ENCODE results near the gene SUN1.

Gene SUN1

DNA sequence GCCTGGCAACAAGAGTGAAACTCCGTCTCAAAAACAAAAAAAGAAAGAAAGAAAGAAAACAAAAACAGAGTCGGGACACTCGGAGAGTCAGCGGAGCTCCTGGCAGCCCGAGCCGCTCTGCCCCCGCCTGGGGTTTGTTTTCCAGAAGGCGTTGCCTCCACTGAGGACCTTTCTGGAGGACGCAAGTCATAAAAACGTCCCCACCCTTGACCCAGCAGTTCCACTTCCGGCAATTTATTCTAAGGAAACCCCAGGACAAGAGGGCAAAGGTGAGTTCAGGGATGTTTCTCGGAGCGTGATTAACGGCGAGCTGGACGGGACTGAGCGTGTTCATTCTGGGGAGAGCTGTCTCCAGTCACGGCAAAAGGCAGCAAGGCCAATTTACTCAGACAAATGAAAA lies 27.0 kb upstream of the SUN1 start:
- DNase-seq (ENCODE audit: low spot score): no peak

DNA sequence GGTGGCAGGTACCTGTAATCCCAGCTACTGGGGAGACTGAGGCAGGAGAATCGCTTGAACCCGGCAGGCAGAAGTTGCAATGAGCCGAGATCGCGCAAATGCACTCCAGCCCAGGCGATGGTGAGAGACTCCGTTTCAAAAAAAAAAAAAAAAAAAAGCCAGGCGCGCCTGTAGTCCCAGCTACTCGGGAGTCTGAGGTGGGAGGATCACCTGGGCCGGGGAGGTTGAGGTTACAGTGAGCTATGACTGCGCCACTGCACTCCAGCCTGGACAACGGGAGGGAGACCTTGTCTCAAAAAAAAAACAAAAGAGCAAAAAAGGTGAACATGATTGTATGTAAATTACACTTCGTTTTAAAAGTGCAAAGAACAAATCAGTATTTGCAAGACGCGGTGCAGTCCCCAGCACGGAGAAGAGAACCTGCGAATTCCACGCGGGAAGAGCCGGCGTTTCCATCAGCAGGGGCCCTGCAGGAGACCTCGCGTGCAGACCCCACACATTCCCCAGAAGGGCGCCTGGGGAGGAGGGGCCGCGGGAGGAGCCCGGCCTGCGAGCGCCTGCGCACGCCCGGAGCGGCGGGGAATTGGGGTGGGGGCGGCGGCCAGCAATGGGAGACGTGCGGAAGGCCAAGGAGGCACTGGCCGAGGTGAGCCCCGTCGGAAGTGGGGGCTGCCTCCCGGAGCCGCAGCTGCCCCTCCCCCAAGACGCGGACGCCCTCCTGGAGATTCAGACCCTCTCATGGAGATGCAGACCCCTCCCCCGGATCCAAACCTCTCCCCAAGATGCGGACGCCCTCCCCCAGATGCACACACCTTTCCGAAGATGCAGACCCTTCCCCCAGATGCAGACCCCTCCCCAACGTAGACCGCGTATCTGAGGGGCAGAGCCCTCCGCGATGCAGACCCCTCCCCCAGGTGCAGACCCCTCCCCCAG lies 16.7 kb upstream of the SUN1 start:
- peak; percentile 82 for DNase-seq (ENCODE audit: low spot score)

- peak; percentile 98 for DNase-seq (ENCODE audit: low spot score)
These were observed 16.0 kb upstream of the SUN1 start for GRCh38 chr7:816300-816750.

- no peak for DNase-seq (ENCODE audit: low spot score)
These were observed 15.3 kb upstream of the SUN1 start for GRCh38 chr7:816751-817671.

- no peak for DNase-seq (ENCODE audit: low spot score)
These were observed 14.1 kb upstream of the SUN1 start for GRCh38 chr7:818031-818699.

GRCh38 chr7:820341-820740 lies 11.9 kb upstream of the SUN1 start:
- DNase-seq (ENCODE audit: low spot score): no peak

DNA sequence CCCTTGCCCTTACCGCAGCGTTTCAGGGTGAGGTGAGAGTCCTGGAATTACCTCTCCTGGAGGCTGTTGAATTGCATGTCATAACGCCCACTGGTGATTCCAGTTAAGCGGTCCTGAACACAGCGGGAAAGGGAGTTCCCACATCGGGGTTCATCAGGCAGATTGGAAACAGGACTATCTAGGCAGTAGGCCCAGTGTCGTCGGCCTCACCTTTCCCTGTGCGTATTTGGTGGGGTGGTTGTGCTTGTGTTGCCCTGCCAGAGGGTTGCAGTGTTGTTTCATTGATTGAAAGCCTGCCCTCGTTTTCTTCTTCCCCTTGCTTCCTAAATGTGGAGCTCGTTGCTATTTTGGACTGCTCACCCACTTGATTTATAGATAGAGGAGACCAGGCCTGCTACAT lies 10.6 kb upstream of the SUN1 start:
- DNase-seq (ENCODE audit: low spot score): no peak

GRCh38 chr7:822692-823276 lies 9.5 kb upstream of the SUN1 start:
- no peak for DNase-seq (ENCODE audit: low spot score)

GRCh38 chr7:823649-824048 lies 8.6 kb upstream of the SUN1 start:
- DNase-seq (ENCODE audit: low spot score): no peak

- no peak for DNase-seq (ENCODE audit: low spot score)
These were observed 8.2 kb upstream of the SUN1 start for GRCh38 chr7:824081-824480.

DNA sequence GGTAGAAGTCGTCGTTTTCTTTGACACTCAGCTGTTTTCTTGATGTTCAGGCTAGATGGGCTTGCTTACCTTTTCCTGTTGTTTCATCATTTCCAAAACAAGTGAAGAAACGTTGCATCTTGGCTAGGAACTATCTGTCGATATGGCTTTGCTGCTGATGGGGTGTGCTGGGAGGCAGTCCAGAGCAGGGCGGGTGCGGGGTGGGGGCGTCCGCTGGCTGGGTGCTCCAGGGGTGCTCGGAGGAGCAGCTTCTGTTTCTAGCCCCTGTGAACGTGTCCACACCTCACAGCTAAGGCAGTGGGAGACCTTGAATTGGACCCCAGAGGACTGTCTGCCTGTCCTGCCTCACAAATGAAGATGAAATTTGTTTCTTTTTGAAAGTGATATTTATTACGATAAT lies 7.6 kb upstream of the SUN1 start:
- no peak for DNase-seq (ENCODE audit: low spot score)

- DNase-seq (ENCODE audit: low spot score): no peak
These were observed 6.9 kb upstream of the SUN1 start for GRCh38 chr7:825386-825785.

- no peak for DNase-seq (ENCODE audit: low spot score)
These were observed 5.9 kb upstream of the SUN1 start for GRCh38 chr7:826230-826917.

DNA sequence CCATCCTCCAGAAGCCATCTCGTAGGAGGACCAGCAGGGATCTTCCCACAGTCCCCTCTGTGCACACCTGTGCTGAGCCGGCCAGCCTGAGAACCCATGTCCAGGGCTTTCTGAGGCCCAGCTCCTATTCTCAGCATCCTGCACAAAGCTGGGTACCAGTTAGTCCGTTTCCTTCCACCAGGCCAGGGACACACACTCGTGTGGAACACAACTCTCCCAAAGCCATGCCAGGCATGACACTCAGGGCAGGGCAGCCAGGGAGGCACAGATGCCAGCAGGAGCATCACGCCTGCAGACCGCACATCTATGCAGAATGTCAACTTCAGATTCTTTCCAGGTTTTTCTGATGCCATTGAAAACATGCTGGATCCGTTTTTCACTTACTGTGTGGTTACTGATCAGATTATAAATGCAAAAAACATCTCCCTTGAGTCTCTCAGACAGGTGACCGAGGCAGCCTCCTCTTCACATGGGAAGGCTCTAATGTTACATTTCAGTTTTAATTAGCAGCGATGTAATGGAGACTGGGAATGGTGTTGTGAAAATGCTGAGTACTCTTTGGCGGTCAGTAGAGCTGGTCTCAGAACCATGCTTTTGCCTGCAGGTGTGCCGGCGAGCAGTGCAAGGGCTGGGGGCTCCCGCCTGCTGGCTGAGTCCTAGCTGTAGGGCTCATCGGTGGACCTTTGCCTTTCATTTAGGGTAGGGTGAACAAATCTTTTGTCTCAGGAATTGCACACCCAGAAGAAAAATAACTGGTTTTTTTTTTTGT lies 3.3 kb upstream of the SUN1 start:
- no peak for DNase-seq (ENCODE audit: low spot score)

DNA sequence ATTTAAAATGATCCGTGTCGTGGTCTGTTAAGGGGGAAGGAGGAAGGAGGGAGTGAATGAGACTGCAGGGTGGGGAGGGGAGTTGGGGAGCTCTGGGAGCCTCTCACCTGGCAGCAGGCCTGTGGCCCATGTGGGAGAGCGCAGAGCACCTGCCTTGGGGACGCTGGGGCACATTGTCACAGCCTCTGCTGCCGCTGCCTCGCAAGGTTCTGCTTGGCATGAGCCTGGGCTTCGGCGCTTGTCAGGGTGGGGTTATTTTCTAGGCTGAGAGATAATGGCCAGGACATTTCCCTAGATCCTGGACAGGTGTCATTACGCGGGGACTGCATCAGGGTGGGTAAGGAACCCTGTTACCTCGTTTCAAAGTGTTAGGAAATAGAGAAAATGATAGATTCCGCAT lies 2.2 kb upstream of the SUN1 start:
- DNase-seq (ENCODE audit: low spot score): no peak

GRCh38 chr7:831596-832166 lies 595 bp upstream of the SUN1 start:
- no peak for DNase-seq (ENCODE audit: low spot score)

DNA sequence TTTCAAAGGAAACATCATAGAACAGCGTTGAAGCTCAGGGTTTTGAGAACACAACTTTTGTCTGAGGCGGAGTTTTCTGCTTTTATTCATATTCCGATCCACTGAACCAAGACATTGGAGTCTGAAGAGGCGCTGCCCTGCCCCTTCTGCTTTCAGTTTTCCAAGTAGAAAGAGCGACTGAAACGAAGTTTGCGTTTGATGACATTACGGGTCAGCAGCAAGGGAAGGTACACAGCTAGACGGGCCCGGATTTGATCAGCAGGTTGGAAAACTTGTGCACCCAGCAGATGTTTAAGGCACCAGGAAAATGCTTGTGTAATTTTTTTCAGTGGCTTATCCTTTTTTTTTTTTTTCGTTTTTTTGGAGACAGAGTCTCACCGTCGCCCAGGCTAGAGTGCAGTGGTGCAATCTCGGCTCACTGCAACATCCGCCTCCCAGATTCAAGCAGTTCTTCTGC lies 720 bp downstream of the SUN1 start:
- no peak for DNase-seq (ENCODE audit: low spot score)

GRCh38 chr7:833601-834258 lies 1.5 kb downstream of the SUN1 start:
- DNase-seq (ENCODE audit: low spot score): no peak

- no peak for DNase-seq (ENCODE audit: low spot score)
These were observed 2.0 kb downstream of the SUN1 start for GRCh38 chr7:834277-834676.

DNA sequence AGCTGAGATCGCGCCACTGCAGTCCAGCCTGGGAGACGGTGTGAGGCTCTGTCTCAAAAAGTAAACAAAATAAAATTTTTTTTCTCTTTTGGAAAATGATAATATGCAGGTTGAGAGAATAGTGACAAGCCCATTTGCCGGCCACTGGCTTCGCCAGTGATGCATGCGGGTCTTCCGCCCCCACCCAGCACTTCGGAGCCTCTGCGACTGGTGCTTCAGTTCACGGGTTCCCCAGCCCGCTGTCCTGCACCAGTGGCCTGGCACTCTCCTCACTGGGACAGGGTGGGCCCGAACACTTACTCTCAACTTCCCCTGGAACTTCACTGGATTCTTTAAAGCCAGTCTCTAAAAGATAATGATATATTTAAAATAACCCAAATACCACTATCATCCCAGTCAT lies 2.7 kb downstream of the SUN1 start:
- no peak for DNase-seq (ENCODE audit: low spot score)
